ENCODE results near the gene PADI1. TPM values are rescaled to one million over a fixed set of nuclear protein-coding genes. Genes with fewer than 3 reads are reported as not detected.

PADI1 gene
- total and polyA plus RNA-seq, 4 donors = 4.9 TPM; not detected in 3

DNA sequence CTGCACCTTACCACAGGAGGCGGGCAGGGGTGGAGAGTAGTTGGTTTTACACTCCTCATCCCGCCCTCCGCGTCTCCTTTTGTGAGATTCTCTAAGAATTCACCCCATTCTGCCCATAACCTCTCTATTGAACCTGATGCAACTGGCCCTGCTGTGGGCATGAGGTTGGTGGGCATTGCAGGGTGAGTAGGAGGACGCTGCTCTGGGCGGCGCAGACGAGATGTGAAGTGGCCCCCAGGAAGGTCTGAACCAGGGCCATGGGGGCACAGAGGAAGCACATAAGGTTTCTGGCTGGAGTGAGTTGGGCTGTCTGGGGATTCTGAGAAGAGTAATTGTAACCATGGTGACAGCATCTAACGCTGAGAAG is 8.8 kb downstream of the PADI1 start:
- Histone ChIP-seq H3K36me3 (ENCODE audit: control insufficient read depth in 4 of 4, insufficient read depth in 3 of 4, low read depth in 1 of 4, low read length in 3 of 4) (no peaks in the 10 kb centered on the region), H3K27ac (ENCODE audit: low read depth in 1 of 2, low read length in 2 of 2) (no peak overlapping the region), H3K27me3 (ENCODE audit: control insufficient read depth in 4 of 4, insufficient read depth in 4 of 4, low read length in 3 of 4) (peaks cover 0 to 5% (median 1%) of the 10 kb centered on the region in 4 donors), H3K9me3 (ENCODE audit: control insufficient read depth in 4 of 4, low read length in 3 of 4) (no peaks in the 10 kb centered on the region), H3K9ac (ENCODE audit: low read depth in 1 of 2, low read length in 2 of 2) (no peak overlapping the region), H3K4me1 (ENCODE audit: control insufficient read depth in 4 of 4, insufficient read depth in 4 of 4, low read length in 3 of 4) (peaks cover 0 to 9% (median 3%) of the 10 kb centered on the region in 4 donors), H3K4me3 (ENCODE audit: low read depth in 1 of 3, low read length in 3 of 3) (no peak overlapping the region)
- no peak for DNase-seq (ENCODE audit: low spot score)
- TF ChIP-seq TAF1 (conservative IDR thresholded peaks at IDR 0.05) (no peak), NR2F2 (IDR thresholded peaks at IDR 0.05) (no peak), JUND (IDR thresholded peaks at IDR 0.05) (no peak), SP1 (IDR thresholded peaks at IDR 0.05) (no peak), ATF3 (IDR thresholded peaks at IDR 0.05) (no peak)
- 85% methylated on average over 9 of the region's 9 CpGs for WGBS

DNA sequence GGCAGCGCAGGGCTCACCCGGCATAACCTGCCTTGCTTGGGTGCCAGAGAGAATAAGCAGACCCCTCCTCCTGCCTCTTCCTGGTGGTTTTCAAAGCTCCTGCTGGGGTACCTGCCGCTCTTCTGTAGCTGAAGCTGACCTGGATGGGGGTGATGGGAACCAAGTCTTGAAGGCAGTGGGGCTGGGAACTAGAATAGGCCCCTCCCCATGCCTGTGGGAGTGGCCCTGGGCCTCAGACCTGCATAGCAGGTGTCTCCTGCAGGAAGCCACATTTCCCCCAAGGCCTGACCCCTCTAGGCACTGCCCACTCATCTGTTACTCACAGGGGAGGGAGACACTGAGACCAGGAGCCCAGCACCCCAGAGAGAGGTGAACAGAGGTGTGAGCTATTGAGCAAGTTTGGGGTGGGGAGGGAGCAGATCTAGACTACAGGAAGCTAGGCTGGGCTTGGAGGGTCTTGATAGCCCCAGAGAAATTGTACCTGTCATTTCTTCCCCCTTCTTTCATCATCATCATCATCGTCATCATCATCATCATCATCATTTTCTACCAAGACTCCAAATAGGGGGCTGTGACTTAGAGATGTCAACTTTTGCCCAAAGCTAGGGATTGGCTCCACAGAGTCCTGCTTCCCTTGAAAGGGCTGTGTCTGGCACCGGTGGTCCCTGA is 10.1 kb downstream of the PADI1 start:
- Histone ChIP-seq H3K9ac (ENCODE audit: low read depth in 1 of 2, low read length in 2 of 2) (no peak overlapping the region), H3K27me3 (ENCODE audit: control insufficient read depth in 4 of 4, insufficient read depth in 4 of 4, low read length in 3 of 4) (peaks cover 0 to 5% (median 1%) of the 10 kb centered on the region in 4 donors), H3K9me3 (ENCODE audit: control insufficient read depth in 4 of 4, low read length in 3 of 4) (no peaks in the 10 kb centered on the region), H3K4me3 (ENCODE audit: low read depth in 1 of 3, low read length in 3 of 3) (no peak overlapping the region), H3K4me1 (ENCODE audit: control insufficient read depth in 4 of 4, insufficient read depth in 4 of 4, low read length in 3 of 4) (peaks cover 0 to 14% (median 4%) of the 10 kb centered on the region in 4 donors), H3K27ac (ENCODE audit: low read depth in 1 of 2, low read length in 2 of 2) (no peak overlapping the region), H3K36me3 (ENCODE audit: control insufficient read depth in 4 of 4, insufficient read depth in 3 of 4, low read depth in 1 of 4, low read length in 3 of 4) (no peaks in the 10 kb centered on the region)
- no peak for DNase-seq (ENCODE audit: low spot score)
- TF ChIP-seq TAF1 (conservative IDR thresholded peaks at IDR 0.05) (no peak), REST (IDR thresholded peaks at IDR 0.05) (no peak), SP1 (IDR thresholded peaks at IDR 0.05) (no peak), RXRA (IDR thresholded peaks at IDR 0.05) (no peak), GABPA (IDR thresholded peaks at IDR 0.05 in 1 of 2, conservative IDR thresholded peaks at IDR 0.05 in 1 of 2) (no peak), YY1 (IDR thresholded peaks at IDR 0.05) (no peak), ATF3 (IDR thresholded peaks at IDR 0.05) (no peak), JUND (IDR thresholded peaks at IDR 0.05) (no peak), EGR1 (IDR thresholded peaks at IDR 0.05; ENCODE audit: low read depth in 2 of 2) (no peak), ZBTB33 (IDR thresholded peaks at IDR 0.05) (no peak), HNF4G (IDR thresholded peaks at IDR 0.05) (no peak), RAD21 (IDR thresholded peaks at IDR 0.05) (no peak), FOXA1 (IDR thresholded peaks at IDR 0.05) (no peak), NR2F2 (IDR thresholded peaks at IDR 0.05) (no peak), HNF4A (conservative IDR thresholded peaks at IDR 0.05) (no peak), FOXA2 (IDR thresholded peaks at IDR 0.05) (no peak)
- TF ChIP-seq, protein P1, sequence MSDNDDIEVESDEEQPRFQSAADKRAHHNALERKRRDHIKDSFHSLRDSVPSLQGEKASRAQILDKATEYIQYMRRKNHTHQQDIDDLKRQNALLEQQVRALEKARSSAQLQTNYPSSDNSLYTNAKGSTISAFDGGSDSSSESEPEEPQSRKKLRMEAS (IDR thresholded peaks at IDR 0.05) = no peak
- TF ChIP-seq, protein P2, sequence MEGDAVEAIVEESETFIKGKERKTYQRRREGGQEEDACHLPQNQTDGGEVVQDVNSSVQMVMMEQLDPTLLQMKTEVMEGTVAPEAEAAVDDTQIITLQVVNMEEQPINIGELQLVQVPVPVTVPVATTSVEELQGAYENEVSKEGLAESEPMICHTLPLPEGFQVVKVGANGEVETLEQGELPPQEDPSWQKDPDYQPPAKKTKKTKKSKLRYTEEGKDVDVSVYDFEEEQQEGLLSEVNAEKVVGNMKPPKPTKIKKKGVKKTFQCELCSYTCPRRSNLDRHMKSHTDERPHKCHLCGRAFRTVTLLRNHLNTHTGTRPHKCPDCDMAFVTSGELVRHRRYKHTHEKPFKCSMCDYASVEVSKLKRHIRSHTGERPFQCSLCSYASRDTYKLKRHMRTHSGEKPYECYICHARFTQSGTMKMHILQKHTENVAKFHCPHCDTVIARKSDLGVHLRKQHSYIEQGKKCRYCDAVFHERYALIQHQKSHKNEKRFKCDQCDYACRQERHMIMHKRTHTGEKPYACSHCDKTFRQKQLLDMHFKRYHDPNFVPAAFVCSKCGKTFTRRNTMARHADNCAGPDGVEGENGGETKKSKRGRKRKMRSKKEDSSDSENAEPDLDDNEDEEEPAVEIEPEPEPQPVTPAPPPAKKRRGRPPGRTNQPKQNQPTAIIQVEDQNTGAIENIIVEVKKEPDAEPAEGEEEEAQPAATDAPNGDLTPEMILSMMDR (IDR thresholded peaks at IDR 0.05; ENCODE audit: low read depth, low read length, missing input control) = no peak
- WGBS = 86% methylated on average over 5 of the region's 5 CpGs

All from liver (tissue), 9 donors.